ENCODE measurements around the gene MED26.

The MED26 gene

DNA sequence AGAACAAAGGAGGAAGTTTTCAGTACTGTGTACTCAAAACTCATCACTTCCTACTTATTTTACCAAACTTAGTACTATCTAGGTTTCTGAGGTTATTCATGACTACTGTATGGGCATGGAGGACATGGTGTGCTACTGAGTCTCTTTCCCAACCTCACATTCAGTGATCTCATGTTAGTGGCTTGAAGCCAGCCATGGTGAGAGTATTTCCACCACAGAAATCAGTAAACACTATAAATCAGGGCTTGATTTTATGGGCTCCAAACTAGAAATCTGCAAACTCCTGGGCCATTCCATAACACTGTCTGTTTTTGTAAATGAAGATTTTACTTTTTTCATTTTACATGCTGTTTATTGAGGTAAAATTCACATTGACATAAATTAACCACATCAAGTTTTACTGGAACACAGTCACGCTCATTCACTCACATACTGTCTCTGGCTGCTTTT lies 19.7 kb downstream of the MED26 start:
- ChIA-PET CTCF (interaction anchor here (0.8 to 1.1 kb wide), 2 partner anchors 9 to 166 kb away, joined by 3 to 4 read pairs; no protein-coding TSS in a partner anchor), POLR2A (interaction anchor here (0.7 kb wide), 1 partner anchor 1859 kb away, joined by 3 read pairs; no protein-coding TSS in a partner anchor)
- Histone ChIP-seq H3K36me3 (ENCODE audit: control insufficient read depth in 4 of 4, insufficient read depth in 4 of 4, low read length in 3 of 4) (peaks cover 0 to 7% (median 0%) of the 10 kb centered on the region in 4 experiments), H3K9me3 (ENCODE audit: control extremely low read depth in 1 of 5, control insufficient read depth in 4 of 5, insufficient read depth in 2 of 5, low read depth in 1 of 5, low read length in 4 of 5) (no peaks in the 10 kb centered on the region), H3K4me3 (ENCODE audit: control insufficient read depth in 1 of 7, extremely low read depth in 1 of 7, insufficient read depth in 4 of 7, low read depth in 2 of 7, low read length in 6 of 7) (no peak overlapping the region), H3K4me1 (ENCODE audit: control extremely low read depth in 1 of 4, control insufficient read depth in 4 of 4, insufficient read depth in 4 of 4, low read length in 3 of 4) (peaks cover 0 to 33% (median 4%) of the 10 kb centered on the region in 4 experiments), H3K27me3 (replicated peaks in 2 of 5; ENCODE audit: control insufficient read depth in 4 of 5, insufficient read depth in 5 of 5, low read length in 4 of 5) (no peaks in the 10 kb centered on the region), H3K27ac (ENCODE audit: insufficient read depth in 1 of 2, low read depth in 1 of 2, low read length in 2 of 2, poor library complexity in 1 of 2, severe bottlenecking in 2 of 2) (no peak overlapping the region)
- peak in 2 of 3 donors; percentile 43 to 49 for DNase-seq
- WGBS (ENCODE audit: insufficient coverage) = 50% methylated on average over 1 of the region's 1 CpG

DNA sequence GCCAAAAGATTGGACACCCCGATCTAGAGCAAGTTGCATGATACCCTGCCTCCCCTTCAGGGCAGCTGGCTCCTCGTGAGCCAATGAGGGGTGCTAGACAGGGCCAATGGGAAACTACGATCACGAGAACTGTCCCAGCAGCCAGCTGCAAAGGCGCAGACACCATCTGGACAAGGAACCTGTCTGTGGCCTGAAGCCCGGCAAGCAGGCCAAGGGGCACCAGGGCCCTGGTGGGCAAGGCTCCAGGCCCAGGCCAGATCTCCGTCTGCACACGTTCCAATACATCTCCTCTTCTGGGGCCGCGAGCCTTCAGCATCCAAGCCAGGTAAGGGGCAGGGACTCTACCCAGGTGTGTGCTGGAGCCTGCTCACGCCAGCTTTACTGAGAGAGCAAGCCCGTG lies 20.2 kb downstream of the MED26 start:
- H3K27ac ChIP-seq (ENCODE audit: insufficient read depth in 1 of 2, low read depth in 1 of 2, low read length in 2 of 2, poor library complexity in 1 of 2, severe bottlenecking in 2 of 2) = no peak overlapping the region
- WGBS (ENCODE audit: insufficient coverage) = 98% methylated on average over 10 of the region's 12 CpGs
- no peak overlapping the region for H3K4me3 ChIP-seq (ENCODE audit: control insufficient read depth in 1 of 7, extremely low read depth in 1 of 7, insufficient read depth in 4 of 7, low read depth in 2 of 7, low read length in 6 of 7)
- H3K27me3 ChIP-seq (replicated peaks in 2 of 5; ENCODE audit: control insufficient read depth in 4 of 5, insufficient read depth in 5 of 5, low read length in 4 of 5) = no peaks in the 10 kb centered on the region
- no peaks in the 10 kb centered on the region for H3K9me3 ChIP-seq (ENCODE audit: control extremely low read depth in 1 of 5, control insufficient read depth in 4 of 5, insufficient read depth in 2 of 5, low read depth in 1 of 5, low read length in 4 of 5)
- no peak for DNase-seq
- POLR2A ChIA-PET = interaction anchor here (0.7 kb wide), 1 partner anchor 1859 kb away, joined by 3 read pairs; no protein-coding TSS in a partner anchor
- peaks cover 0 to 28% (median 4%) of the 10 kb centered on the region in 4 experiments for H3K4me1 ChIP-seq (ENCODE audit: control extremely low read depth in 1 of 4, control insufficient read depth in 4 of 4, insufficient read depth in 4 of 4, low read length in 3 of 4)
- CTCF ChIA-PET = interaction anchor here (0.8 to 1.1 kb wide), 3 partner anchors 10 to 166 kb away, joined by 3 to 4 read pairs (median 3); no protein-coding TSS in a partner anchor
- H3K36me3 ChIP-seq (ENCODE audit: control insufficient read depth in 4 of 4, insufficient read depth in 4 of 4, low read length in 3 of 4) = peaks cover 0 to 7% (median 0%) of the 10 kb centered on the region in 4 experiments

DNA sequence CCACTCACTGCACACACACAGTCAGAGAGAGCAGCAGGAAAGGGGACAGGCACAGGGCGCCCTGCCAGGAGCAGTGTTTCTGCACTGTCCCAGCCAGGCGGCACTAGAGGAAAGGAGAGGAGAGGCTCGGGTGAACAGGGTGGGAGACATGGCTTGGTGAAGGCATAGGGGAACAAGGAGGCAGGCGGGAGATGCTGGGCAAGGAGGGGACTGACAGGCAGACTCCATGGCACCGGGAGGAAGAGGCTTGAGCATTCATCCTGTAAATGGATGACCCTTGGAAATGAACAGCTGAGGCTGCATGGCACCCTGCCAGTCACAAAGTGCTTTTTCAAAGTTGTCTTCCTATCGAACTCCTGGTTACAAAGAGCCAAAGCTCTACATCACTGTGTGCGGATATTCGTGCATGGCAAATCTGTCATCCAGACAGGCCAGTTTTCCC lies 22.4 kb downstream of the MED26 start:
- CTCF ChIA-PET = interaction anchor here (1.3 to 2.0 kb wide), 2 partner anchors 18 to 21 kb away, joined by 3 to 6 read pairs; no protein-coding TSS in a partner anchor
- no peak overlapping the region for H3K4me3 ChIP-seq (ENCODE audit: control insufficient read depth in 1 of 7, extremely low read depth in 1 of 7, insufficient read depth in 4 of 7, low read depth in 2 of 7, low read length in 6 of 7)
- 88% methylated on average over 8 of the region's 8 CpGs for WGBS (ENCODE audit: insufficient coverage)
- no peaks in the 10 kb centered on the region for H3K27me3 ChIP-seq (replicated peaks in 2 of 5; ENCODE audit: control insufficient read depth in 4 of 5, insufficient read depth in 5 of 5, low read length in 4 of 5)
- H3K27ac ChIP-seq (ENCODE audit: insufficient read depth in 1 of 2, low read depth in 1 of 2, low read length in 2 of 2, poor library complexity in 1 of 2, severe bottlenecking in 2 of 2) = no peak overlapping the region
- no peaks in the 10 kb centered on the region for H3K9me3 ChIP-seq (ENCODE audit: control extremely low read depth in 1 of 5, control insufficient read depth in 4 of 5, insufficient read depth in 2 of 5, low read depth in 1 of 5, low read length in 4 of 5)
- POLR2A ChIA-PET = interaction anchor here (0.6 kb wide), 2 partner anchors 112 to 301 kb away, joined by 3 to 4 read pairs; no protein-coding TSS in a partner anchor
- DNase-seq = no peak
- peaks cover 0 to 2% (median 0%) of the 10 kb centered on the region in 4 experiments for H3K36me3 ChIP-seq (ENCODE audit: control insufficient read depth in 4 of 4, insufficient read depth in 4 of 4, low read length in 3 of 4)
- peaks cover 0 to 27% (median 2%) of the 10 kb centered on the region in 4 experiments for H3K4me1 ChIP-seq (ENCODE audit: control extremely low read depth in 1 of 4, control insufficient read depth in 4 of 4, insufficient read depth in 4 of 4, low read length in 3 of 4)

DNA sequence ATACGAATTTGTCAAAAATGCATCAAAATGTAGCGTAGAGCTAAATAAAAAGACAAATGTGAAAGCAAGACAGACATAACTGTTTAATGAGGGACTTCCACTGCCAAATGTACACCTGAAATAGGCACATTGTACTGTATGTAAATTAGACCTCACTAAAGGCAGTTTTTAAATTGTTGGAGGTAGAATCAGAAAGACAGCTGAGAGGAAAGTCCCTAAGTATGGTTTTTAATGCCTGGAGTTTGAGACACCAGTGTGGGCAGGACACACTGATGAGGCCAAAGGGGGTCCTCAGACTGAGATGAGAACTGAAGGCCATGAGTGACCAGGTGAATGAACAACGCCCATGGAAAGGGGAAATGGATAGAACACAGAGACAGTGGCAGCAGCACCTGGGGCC lies 22.9 kb downstream of the MED26 start:
- H3K27ac ChIP-seq (ENCODE audit: insufficient read depth in 1 of 2, low read depth in 1 of 2, low read length in 2 of 2, poor library complexity in 1 of 2, severe bottlenecking in 2 of 2) = no peak overlapping the region
- 93% methylated on average over 3 of the region's 3 CpGs for WGBS (ENCODE audit: insufficient coverage)
- DNase-seq = no peak
- H3K27me3 ChIP-seq (replicated peaks in 2 of 5; ENCODE audit: control insufficient read depth in 4 of 5, insufficient read depth in 5 of 5, low read length in 4 of 5) = no peaks in the 10 kb centered on the region
- CTCF ChIA-PET = interaction anchor here (1.3 to 2.0 kb wide), 2 partner anchors 17 to 20 kb away, joined by 3 to 6 read pairs; no protein-coding TSS in a partner anchor
- H3K4me1 ChIP-seq (ENCODE audit: control extremely low read depth in 1 of 4, control insufficient read depth in 4 of 4, insufficient read depth in 4 of 4, low read length in 3 of 4) = peaks cover 0 to 27% (median 2%) of the 10 kb centered on the region in 4 experiments
- no peaks in the 10 kb centered on the region for H3K9me3 ChIP-seq (ENCODE audit: control extremely low read depth in 1 of 5, control insufficient read depth in 4 of 5, insufficient read depth in 2 of 5, low read depth in 1 of 5, low read length in 4 of 5)
- H3K36me3 ChIP-seq (ENCODE audit: control insufficient read depth in 4 of 4, insufficient read depth in 4 of 4, low read length in 3 of 4) = peaks cover 0 to 2% (median 0%) of the 10 kb centered on the region in 4 experiments
- no peak overlapping the region for H3K4me3 ChIP-seq (ENCODE audit: control insufficient read depth in 1 of 7, extremely low read depth in 1 of 7, insufficient read depth in 4 of 7, low read depth in 2 of 7, low read length in 6 of 7)
- POLR2A ChIA-PET = no interaction called here

DNA sequence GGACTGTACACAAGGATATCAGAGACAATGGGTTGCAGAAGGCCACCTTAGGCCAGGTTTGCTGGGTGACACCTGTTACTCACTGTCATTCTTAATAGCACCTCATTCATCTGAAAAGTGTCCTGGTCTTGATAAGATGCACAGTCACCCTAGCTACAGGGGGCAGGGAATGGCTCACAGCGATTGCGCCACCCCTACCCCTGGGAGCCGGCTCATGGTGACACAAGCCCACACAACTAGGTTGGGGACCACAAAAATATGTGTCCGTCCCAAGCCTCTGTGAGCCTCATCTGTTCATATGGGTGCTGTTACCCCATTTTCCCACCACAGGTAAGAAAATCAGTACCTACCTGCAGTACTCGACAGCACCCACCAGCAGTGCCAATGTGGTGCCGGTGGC lies 23.4 kb downstream of the MED26 start:
- no peak for DNase-seq
- Histone ChIP-seq H3K27me3 (replicated peaks in 2 of 5; ENCODE audit: control insufficient read depth in 4 of 5, insufficient read depth in 5 of 5, low read length in 4 of 5) (no peaks in the 10 kb centered on the region), H3K27ac (ENCODE audit: insufficient read depth in 1 of 2, low read depth in 1 of 2, low read length in 2 of 2, poor library complexity in 1 of 2, severe bottlenecking in 2 of 2) (no peak overlapping the region), H3K4me3 (ENCODE audit: control insufficient read depth in 1 of 7, extremely low read depth in 1 of 7, insufficient read depth in 4 of 7, low read depth in 2 of 7, low read length in 6 of 7) (no peak overlapping the region), H3K36me3 (ENCODE audit: control insufficient read depth in 4 of 4, insufficient read depth in 4 of 4, low read length in 3 of 4) (peaks cover 0 to 2% (median 0%) of the 10 kb centered on the region in 4 experiments), H3K4me1 (ENCODE audit: control extremely low read depth in 1 of 4, control insufficient read depth in 4 of 4, insufficient read depth in 4 of 4, low read length in 3 of 4) (peaks cover 0 to 27% (median 2%) of the 10 kb centered on the region in 4 experiments), H3K9me3 (ENCODE audit: control extremely low read depth in 1 of 5, control insufficient read depth in 4 of 5, insufficient read depth in 2 of 5, low read depth in 1 of 5, low read length in 4 of 5) (no peaks in the 10 kb centered on the region)
- POLR2A ChIA-PET = no interaction called here
- 93% methylated on average over 3 of the region's 6 CpGs for WGBS (ENCODE audit: insufficient coverage)
- CTCF ChIA-PET = interaction anchor here (0.8 to 2.0 kb wide), 4 partner anchors 9 to 20 kb away, joined by 3 to 6 read pairs (median 4); no protein-coding TSS in a partner anchor

DNA sequence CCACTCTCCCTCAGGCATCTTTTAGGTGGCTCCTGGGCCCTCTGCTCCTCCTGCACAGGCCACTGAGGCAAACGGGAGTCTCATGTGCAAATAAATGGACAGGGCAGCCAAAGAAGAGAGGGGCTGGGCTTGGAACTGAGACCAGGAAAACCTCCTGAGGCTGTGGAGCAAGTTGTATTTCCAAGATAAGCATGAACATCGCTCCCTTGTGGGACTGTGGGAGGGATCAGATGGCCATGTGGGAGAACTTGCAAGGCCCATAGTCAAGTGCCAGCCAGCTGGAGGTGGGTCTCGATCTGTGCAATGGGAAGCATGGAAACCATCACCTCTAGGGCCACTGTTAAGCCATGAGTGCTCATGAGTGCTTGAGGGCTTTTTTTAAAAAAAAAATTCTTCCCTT lies 24.9 kb downstream of the MED26 start:
- peaks cover 0 to 4% (median 0%) of the 10 kb centered on the region in 4 experiments for H3K36me3 ChIP-seq (ENCODE audit: control insufficient read depth in 4 of 4, insufficient read depth in 4 of 4, low read length in 3 of 4)
- ChIA-PET CTCF (interaction anchor here (1.4 kb wide), 1 partner anchor 11 kb away, joined by 4 read pairs; no protein-coding TSS in a partner anchor), POLR2A (no interaction called here)
- H3K4me1 ChIP-seq (ENCODE audit: control extremely low read depth in 1 of 4, control insufficient read depth in 4 of 4, insufficient read depth in 4 of 4, low read length in 3 of 4) = peaks cover 0 to 18% (median under 1%) of the 10 kb centered on the region in 4 experiments
- no peaks in the 10 kb centered on the region for H3K27me3 ChIP-seq (replicated peaks in 2 of 5; ENCODE audit: control insufficient read depth in 4 of 5, insufficient read depth in 5 of 5, low read length in 4 of 5)
- H3K9me3 ChIP-seq (ENCODE audit: control extremely low read depth in 1 of 5, control insufficient read depth in 4 of 5, insufficient read depth in 2 of 5, low read depth in 1 of 5, low read length in 4 of 5) = no peaks in the 10 kb centered on the region
- 97% methylated on average over 3 of the region's 3 CpGs for WGBS (ENCODE audit: insufficient coverage)
- no peak overlapping the region for H3K4me3 ChIP-seq (ENCODE audit: control insufficient read depth in 1 of 7, extremely low read depth in 1 of 7, insufficient read depth in 4 of 7, low read depth in 2 of 7, low read length in 6 of 7)
- H3K27ac ChIP-seq (ENCODE audit: insufficient read depth in 1 of 2, low read depth in 1 of 2, low read length in 2 of 2, poor library complexity in 1 of 2, severe bottlenecking in 2 of 2) = no peak overlapping the region
- DNase-seq = no peak

DNA sequence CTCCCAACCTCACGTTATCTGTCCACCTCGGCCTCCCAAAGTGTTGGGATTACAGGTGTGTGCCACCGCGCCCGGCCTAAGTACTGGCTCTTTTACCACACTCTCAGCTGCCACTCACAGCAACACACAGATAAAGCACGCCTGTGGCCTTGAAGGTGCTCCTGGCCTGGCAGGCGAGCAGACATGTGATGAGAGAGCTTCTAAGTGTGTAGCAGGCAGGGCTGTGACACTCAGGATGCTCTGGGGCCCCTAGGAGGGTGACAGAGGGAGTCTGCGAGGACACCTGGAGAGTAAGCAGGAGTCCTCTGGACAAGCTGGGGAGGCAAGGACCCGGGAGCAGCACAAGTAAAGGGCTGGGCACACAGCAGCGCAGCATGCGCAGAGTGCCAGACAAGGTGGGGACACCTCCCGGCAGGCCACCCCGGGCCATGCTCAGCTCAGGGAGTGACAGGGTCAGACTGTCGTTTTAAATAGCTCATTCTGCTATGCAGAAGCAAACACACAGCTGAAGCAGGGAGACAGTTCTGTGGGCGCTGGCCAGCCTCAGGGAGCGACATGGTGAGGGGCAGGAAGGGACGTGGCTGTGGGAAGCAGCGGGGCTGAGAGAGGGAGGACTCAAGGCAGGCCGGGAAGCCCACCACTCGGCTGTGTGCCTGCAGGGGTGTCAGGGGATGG lies 26.5 kb downstream of the MED26 start:
- no peak for DNase-seq
- peaks cover 0 to 13% (median 0%) of the 10 kb centered on the region in 4 experiments for H3K4me1 ChIP-seq (ENCODE audit: control extremely low read depth in 1 of 4, control insufficient read depth in 4 of 4, insufficient read depth in 4 of 4, low read length in 3 of 4)
- WGBS (ENCODE audit: insufficient coverage) = 99% methylated on average over 14 of the region's 20 CpGs

More for the DNA sequence above, 26.5 kb downstream of the MED26 start:
- Histone ChIP-seq H3K27ac (ENCODE audit: insufficient read depth in 1 of 2, low read depth in 1 of 2, low read length in 2 of 2, poor library complexity in 1 of 2, severe bottlenecking in 2 of 2) (no peak overlapping the region), H3K4me3 (ENCODE audit: control insufficient read depth in 1 of 7, extremely low read depth in 1 of 7, insufficient read depth in 4 of 7, low read depth in 2 of 7, low read length in 6 of 7) (no peak overlapping the region), H3K36me3 (ENCODE audit: control insufficient read depth in 4 of 4, insufficient read depth in 4 of 4, low read length in 3 of 4) (peaks cover 0 to 6% (median 0%) of the 10 kb centered on the region in 4 experiments), H3K27me3 (replicated peaks in 2 of 5; ENCODE audit: control insufficient read depth in 4 of 5, insufficient read depth in 5 of 5, low read length in 4 of 5) (no peaks in the 10 kb centered on the region), H3K9me3 (ENCODE audit: control extremely low read depth in 1 of 5, control insufficient read depth in 4 of 5, insufficient read depth in 2 of 5, low read depth in 1 of 5, low read length in 4 of 5) (no peaks in the 10 kb centered on the region)
- CTCF ChIA-PET = interaction anchor here (1.1 to 1.7 kb wide), 3 partner anchors 8 to 14 kb away, joined by 3 to 6 read pairs (median 3); no protein-coding TSS in a partner anchor
- POLR2A ChIA-PET = no interaction called here
